Natural killer cell (primary cell): ENCODE results near the gene TMBIM1. TPM values are rescaled to one million over a fixed set of nuclear protein-coding genes. Genes with fewer than 3 reads are reported as not detected.

ENCODE experiments used
- ATAC-seq, 3 donors: fragments of 150-1000 bp in 2 of 3; fragments of 200-7000 bp in 1 of 3; cut with Tn5 transposase; 1 replicate in 1 of 3; 2 replicates in 2 of 3; pipeline ENCODE4 v1.10.0; 2021; ENCODE audit warnings: mild to moderate bottlenecking in 2 of 3, moderate library complexity in 2 of 3
- DNase-seq, 2 donors: peaks; one replicate each; pipeline versions ENCODE4 v3.0.0 to v3.0.0-alpha.2; 2013 to 2021; ENCODE audit warnings: mixed read lengths in 1 of 2
- H3K27ac ChIP-seq: one replicate; pipeline ENCODE4 v1.5.1; 2013; ENCODE audit warnings: mild to moderate bottlenecking, low read length
- H3K27me3 ChIP-seq: one replicate; pipeline ENCODE4 v1.6.1; 2013; ENCODE audit warnings: low read length; ENCODE audit not compliant: control insufficient read depth, insufficient read depth
- H3K36me3 ChIP-seq: one replicate; pipeline ENCODE4 v1.6.1; 2013; ENCODE audit warnings: low read length; ENCODE audit not compliant: control insufficient read depth, insufficient read depth
- H3K4me1 ChIP-seq: one replicate; pipeline ENCODE4 v1.6.1; 2013; ENCODE audit warnings: low read length; ENCODE audit not compliant: control insufficient read depth, insufficient read depth
- H3K4me3 ChIP-seq: one replicate; pipeline ENCODE4 v1.5.1; 2013; ENCODE audit warnings: low read length
- H3K9me3 ChIP-seq: one replicate; pipeline ENCODE4 v1.6.1; 2013; ENCODE audit warnings: low read length; ENCODE audit not compliant: control insufficient read depth, insufficient read depth
- H3K27ac Mint-ChIP-seq, 2 donors: one replicate each; pipeline ENCODE4 v1.8.0; 2022; ENCODE audit warnings: mild to moderate bottlenecking in 2 of 2, mixed read lengths in 2 of 2, moderate library complexity in 1 of 2
- H3K27me3 Mint-ChIP-seq, 2 donors: one replicate each; pipeline ENCODE4 v1.8.0; 2022; ENCODE audit warnings: low read depth in 2 of 2, mixed read lengths in 2 of 2
- H3K36me3 Mint-ChIP-seq: one replicate; pipeline ENCODE4 v1.8.0; 2022; ENCODE audit warnings: mixed read lengths
- H3K4me1 Mint-ChIP-seq, 2 donors: one replicate each; pipeline ENCODE4 v1.8.0; 2022; ENCODE audit warnings: mixed read lengths in 2 of 2
- H3K4me3 Mint-ChIP-seq: one replicate; pipeline ENCODE4 v1.8.0; 2022; ENCODE audit warnings: mild to moderate bottlenecking, moderate library complexity, mixed read lengths
- H3K9me3 Mint-ChIP-seq, 2 donors: one replicate each; pipeline ENCODE4 v1.8.0; 2022; ENCODE audit warnings: mixed read lengths in 2 of 2
- WGBS: methylation state at CpG from one replicate; pipeline ENCODE4 v1.1.7; 2013; ENCODE audit warnings: missing lambda C conversion rate; ENCODE audit not compliant: insufficient coverage; 5-methylcytosine and 5-hydroxymethylcytosine counted together
- intact Hi-C: fragments of 100-400 bp; cut with micrococcal nuclease; formaldehyde crosslinking; loops from one replicate; pipeline ENCODE4 v1.14.2; 2022
- total RNA-seq, 4 donors: library from RNA; stranded (reverse); fragments of 120-200 nt in 1 of 4; gene quantifications; one replicate each; pipeline versions ENCODE4 v1.2.3 to v1.2.4, GENCODE V29; 2013 to 2022
- TF ChIP-seq, protein P1 (sequence below): fragments of 200-600 bp; IDR thresholded peaks from one replicate; pipeline ENCODE4 v1.8.0; 2022; ENCODE audit warnings: antibody characterized with exemption

Gene TMBIM1
- total RNA-seq, 3 donors from 2014 or later (not counting 1 experiment from before 2014, with no cell fraction given): 84.9 to 107 (median 95.1) TPM

DNA sequence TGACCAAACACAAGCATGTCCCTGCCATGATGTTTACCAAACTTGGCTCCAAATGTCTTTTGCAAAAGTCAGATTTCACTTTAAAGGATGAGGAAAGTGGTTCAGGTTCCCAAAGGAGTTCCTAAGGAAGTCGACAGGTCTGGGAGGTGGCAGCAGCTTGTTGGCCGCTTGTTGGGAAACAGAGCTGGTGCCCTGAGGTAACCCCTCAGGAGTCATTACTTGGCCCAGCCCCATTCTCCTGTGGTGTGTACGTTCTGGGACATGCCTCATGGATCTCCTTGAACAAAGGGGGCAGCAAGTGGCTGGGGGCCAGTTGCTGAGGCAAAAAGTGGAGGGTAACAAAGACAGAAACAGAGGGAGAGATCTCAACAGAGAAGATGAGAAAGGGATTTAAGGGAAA, 10.9 kb downstream of the TMBIM1 start:
- H3K4me1 Mint-ChIP-seq: peaks cover 38 to 69% of the 10 kb centered on the region in 2 donors
- WGBS: 95% methylated on average over 3 of the region's 3 CpGs
- no peak overlapping the region for H3K27ac ChIP-seq

DNA sequence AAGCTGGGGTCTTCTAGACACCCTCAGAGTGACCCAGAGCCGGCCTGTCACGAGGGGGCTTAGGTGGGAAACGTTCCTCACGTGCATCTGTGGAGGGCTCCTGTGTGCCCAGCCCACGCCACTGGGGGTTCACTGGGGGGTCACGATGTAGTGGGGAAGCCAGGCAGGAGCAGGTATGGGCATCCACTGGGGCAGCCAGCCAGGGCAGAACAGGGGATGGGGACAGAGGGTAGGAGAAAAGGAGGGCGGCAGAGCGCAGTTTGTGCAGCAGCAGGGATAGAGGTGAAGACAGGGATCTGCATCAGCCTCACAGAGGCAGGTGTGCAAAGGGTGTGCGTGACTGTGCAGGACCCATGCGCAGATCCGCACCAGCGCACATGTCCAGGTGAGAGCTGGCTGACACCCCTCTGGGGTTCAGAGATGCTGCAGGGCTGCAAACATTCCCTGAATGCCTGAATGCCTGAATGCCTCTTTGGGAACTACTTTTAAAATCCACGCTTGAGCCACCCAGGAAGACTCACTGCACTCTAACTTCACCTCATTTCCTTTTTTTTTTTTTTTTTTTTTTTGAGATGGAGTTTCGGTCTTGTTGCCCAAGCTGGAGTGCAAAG, 11.9 kb downstream of the TMBIM1 start:
- Mint-ChIP-seq H3K4me3 (no peak overlapping the region), H3K27me3 (no peaks in the 10 kb centered on the region), H3K4me1 (peaks cover 27 to 58% of the 10 kb centered on the region in 2 donors), H3K36me3 (peaks cover 9% of the 10 kb centered on the region), H3K27ac (peak overlapping the region; percentile 43 to 79), H3K9me3 (no peaks in the 10 kb centered on the region)
- DNase-seq: no peak
- H3K4me1 ChIP-seq: peaks cover 33% of the 10 kb centered on the region
- no peaks in the 10 kb centered on the region for H3K27me3 ChIP-seq
- H3K4me3 ChIP-seq: no peak overlapping the region
- no peak for ATAC-seq
- intact Hi-C loops: no loop called here
- TF ChIP-seq, protein P1, sequence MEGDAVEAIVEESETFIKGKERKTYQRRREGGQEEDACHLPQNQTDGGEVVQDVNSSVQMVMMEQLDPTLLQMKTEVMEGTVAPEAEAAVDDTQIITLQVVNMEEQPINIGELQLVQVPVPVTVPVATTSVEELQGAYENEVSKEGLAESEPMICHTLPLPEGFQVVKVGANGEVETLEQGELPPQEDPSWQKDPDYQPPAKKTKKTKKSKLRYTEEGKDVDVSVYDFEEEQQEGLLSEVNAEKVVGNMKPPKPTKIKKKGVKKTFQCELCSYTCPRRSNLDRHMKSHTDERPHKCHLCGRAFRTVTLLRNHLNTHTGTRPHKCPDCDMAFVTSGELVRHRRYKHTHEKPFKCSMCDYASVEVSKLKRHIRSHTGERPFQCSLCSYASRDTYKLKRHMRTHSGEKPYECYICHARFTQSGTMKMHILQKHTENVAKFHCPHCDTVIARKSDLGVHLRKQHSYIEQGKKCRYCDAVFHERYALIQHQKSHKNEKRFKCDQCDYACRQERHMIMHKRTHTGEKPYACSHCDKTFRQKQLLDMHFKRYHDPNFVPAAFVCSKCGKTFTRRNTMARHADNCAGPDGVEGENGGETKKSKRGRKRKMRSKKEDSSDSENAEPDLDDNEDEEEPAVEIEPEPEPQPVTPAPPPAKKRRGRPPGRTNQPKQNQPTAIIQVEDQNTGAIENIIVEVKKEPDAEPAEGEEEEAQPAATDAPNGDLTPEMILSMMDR: no peak
- no peaks in the 10 kb centered on the region for H3K9me3 ChIP-seq
- WGBS: 96% methylated on average over 14 of the region's 14 CpGs
- peaks cover 73% of the 10 kb centered on the region for H3K36me3 ChIP-seq
- H3K27ac ChIP-seq: no peak overlapping the region

More for the DNA sequence above, 10.9 kb downstream of the TMBIM1 start:
- Histone ChIP-seq H3K4me1 (peaks cover 44% of the 10 kb centered on the region), H3K4me3 (no peak overlapping the region), H3K36me3 (peaks cover 62% of the 10 kb centered on the region), H3K27me3 (no peaks in the 10 kb centered on the region), H3K9me3 (no peaks in the 10 kb centered on the region)
- intact Hi-C loops: no loop called here
- H3K4me3 Mint-ChIP-seq: no peak overlapping the region
- peak overlapping the region; percentile 100 for H3K27ac Mint-ChIP-seq
- no peaks in the 10 kb centered on the region for H3K9me3 Mint-ChIP-seq
- no peaks in the 10 kb centered on the region for H3K27me3 Mint-ChIP-seq
- ATAC-seq (no peak), DNase-seq (no peak)
- peaks cover 9% of the 10 kb centered on the region for H3K36me3 Mint-ChIP-seq
- TF ChIP-seq, protein P1: no peak

DNA sequence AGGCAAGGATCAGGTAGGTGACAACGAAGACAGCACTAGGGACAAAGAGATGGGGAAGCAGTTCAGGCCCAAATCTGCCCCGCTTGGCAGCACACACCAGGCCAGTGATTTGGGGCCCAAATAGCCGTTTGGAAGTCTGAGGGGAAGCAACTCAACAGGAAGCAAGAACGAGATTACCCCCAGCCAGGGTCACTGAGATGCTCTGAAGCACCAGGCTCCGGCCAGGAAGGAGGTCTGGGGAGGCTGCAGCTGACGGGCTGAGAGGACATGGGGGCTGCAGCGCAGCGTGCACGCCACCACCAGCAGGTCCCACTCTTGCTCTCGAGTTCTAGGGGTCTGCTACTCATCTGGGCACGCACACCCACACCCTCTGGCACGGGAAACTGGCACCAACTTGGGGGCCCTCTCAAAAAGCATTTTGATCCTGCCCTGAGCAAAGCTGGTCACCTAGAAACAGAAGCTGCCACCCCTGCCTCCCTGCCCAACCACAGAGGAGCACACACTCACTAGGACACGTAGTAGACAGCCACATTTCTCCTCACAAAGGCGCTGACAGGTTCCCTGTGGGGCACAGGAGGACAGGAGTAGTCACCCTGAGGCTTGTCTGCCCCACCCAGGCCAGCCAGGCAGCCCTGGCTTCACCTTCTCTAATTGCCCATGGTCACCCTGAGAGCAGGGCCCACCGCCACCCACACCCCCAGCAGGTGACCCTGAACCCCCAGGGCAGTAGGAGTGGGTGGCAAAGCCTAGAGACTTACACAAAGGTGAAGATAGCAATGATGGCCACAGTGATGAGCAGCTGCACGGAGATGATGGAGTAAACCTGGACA, 13.6 kb downstream of the TMBIM1 start:
- intact Hi-C loops: loop anchor here (10.0 kb wide), 1 partner anchor 576 kb away; the partner anchor contains the start of gene WNT6
- TF ChIP-seq, protein P1: no peak
- Histone ChIP-seq H3K27ac (no peak overlapping the region), H3K4me1 (peaks cover 17% of the 10 kb centered on the region), H3K27me3 (no peaks in the 10 kb centered on the region), H3K9me3 (no peaks in the 10 kb centered on the region), H3K36me3 (peaks cover 89% of the 10 kb centered on the region), H3K4me3 (no peak overlapping the region)
- Mint-ChIP-seq H3K4me3 (no peak overlapping the region), H3K4me1 (peaks cover 14 to 45% of the 10 kb centered on the region in 2 donors), H3K27me3 (no peaks in the 10 kb centered on the region), H3K36me3 (peaks cover 9% of the 10 kb centered on the region), H3K27ac (peak overlapping the region; percentile 79 to 80), H3K9me3 (no peaks in the 10 kb centered on the region)
- ATAC-seq: no peak
- 93% methylated on average over 16 of the region's 16 CpGs for WGBS
- DNase-seq: no peak
